Mucosa of descending colon (tissue), 3 donors: ENCODE results near the gene IL17B. TPM values are rescaled to one million over a fixed set of nuclear protein-coding genes. Genes with fewer than 3 reads are reported as not detected.
"Not testable (repeated sequence)": the region's sequence is repeated elsewhere in the genome, so short reads cannot be mapped to it uniquely, and the experiment has no call there.

Experiments
- ATAC-seq: fragments of 200-7000 bp; cut with Tn5 transposase; one replicate; pipeline ENCODE4 v1.9.1; 2020; ENCODE audit warnings: mild to moderate bottlenecking, moderate library complexity
- DNase-seq, 3 donors: peaks; one replicate each; pipeline ENCODE4 v3.0.0-alpha.2; 2020
- H3K36me3 ChIP-seq: fragments of 200-600 bp; one replicate; pipeline ENCODE4 v1.8.0; 2021; ENCODE audit warnings: low read depth, mild to moderate bottlenecking
- H3K4me1 ChIP-seq: fragments of 200-600 bp; one replicate; pipeline ENCODE4 v1.8.0; 2021; ENCODE audit warnings: low read depth, mild to moderate bottlenecking
- H3K4me3 ChIP-seq: fragments of 200-600 bp; one replicate; pipeline ENCODE4 v1.8.0; 2021; ENCODE audit warnings: mild to moderate bottlenecking
- H3K9me3 ChIP-seq: fragments of 200-600 bp; one replicate; pipeline ENCODE4 v1.8.0; 2021; ENCODE audit warnings: mild to moderate bottlenecking
- CTCF ChIP-seq: fragments of 200-600 bp; IDR thresholded peaks from one replicate; pipeline ENCODE4 v1.8.0; 2022; ENCODE audit warnings: antibody characterized with exemption, mild to moderate bottlenecking
- intact Hi-C, 2 donors: fragments of 100-400 bp; cut with DNase I in 1 of 2; cut with micrococcal nuclease in 1 of 2; formaldehyde crosslinking; loops; one replicate each; pipeline versions ENCODE4 v1.11.0 to v1.11.1; 2022; cut with DNase I, micrococcal nuclease
- total RNA-seq, 3 donors: library from RNA; stranded (reverse); fragmentation: NEBNext Ultra II Directional in 2 of 3; extraction: Animal tissue kit (Norgen Biotek cat#: 25700) in 2 of 3; gene quantifications; one replicate each; pipeline versions ENCODE4 v1.2.1 to v1.2.4, GENCODE V29; 2021 to 2023
- donor health status: DM: no; HTN: no; CAD: no; lungs with moderate emphysema.
- donor health status: DM: no; HTN: no; CAD: no.
- donor health status: DM: no; HTN: yes; CAD: no.

IL17B gene
- total RNA-seq, 3 donors from 2014 or later, result 0.92 TPM; not detected in 2

GRCh38 chr5:149399775-149400174 is 20.7 kb upstream of the IL17B start:
- Histone ChIP-seq H3K4me3 (no peak overlapping the region), H3K4me1 (no peaks in the 10 kb centered on the region), H3K9me3 (no peaks in the 10 kb centered on the region), H3K36me3 (no peaks in the 10 kb centered on the region)
- intact Hi-C loops, result no loop called here
- TF ChIP-seq CTCF, result no peak
- DNase-seq, result no peak
- no peak for ATAC-seq

GRCh38 chr5:149398747-149399266 is 19.7 kb upstream of the IL17B start:
- H3K9me3 ChIP-seq, H3K36me3 ChIP-seq, H3K4me1 ChIP-seq, intact Hi-C loops, H3K4me3 ChIP-seq, ATAC-seq, DNase-seq: not testable (repeated sequence)

GRCh38 chr5:149397530-149397929 is 18.4 kb upstream of the IL17B start:
- H3K9me3 ChIP-seq, result no peaks in the 10 kb centered on the region
- no peak for TF ChIP-seq CTCF
- intact Hi-C loops, result no loop called here
- ATAC-seq (peak; percentile 63), DNase-seq (no peak)
- no peaks in the 10 kb centered on the region for H3K4me1 ChIP-seq
- H3K4me3 ChIP-seq, result no peak overlapping the region
- H3K36me3 ChIP-seq, result no peaks in the 10 kb centered on the region

- ATAC-seq, H3K36me3 ChIP-seq, H3K4me3 ChIP-seq, H3K4me1 ChIP-seq, H3K9me3 ChIP-seq, DNase-seq, intact Hi-C loops: not testable (repeated sequence)
Measured at GRCh38 chr5:149394996-149395395, 15.9 kb upstream of the IL17B start.

GRCh38 chr5:149392718-149393117 is 13.6 kb upstream of the IL17B start:
- no peaks in the 10 kb centered on the region for H3K36me3 ChIP-seq
- no peak for DNase-seq

GRCh38 chr5:149391524-149391923 is 12.4 kb upstream of the IL17B start:
- Histone ChIP-seq H3K36me3 (no peaks in the 10 kb centered on the region), H3K9me3 (no peaks in the 10 kb centered on the region), H3K4me1 (no peaks in the 10 kb centered on the region), H3K4me3 (no peak overlapping the region)
- ATAC-seq (no peak), DNase-seq (no peak)
- TF ChIP-seq CTCF, result no peak
- intact Hi-C loops, result no loop called here

More at GRCh38 chr5:149392718-149393117, 13.6 kb upstream of the IL17B start:
- TF ChIP-seq CTCF, result no peak
- intact Hi-C loops, result no loop called here
- ATAC-seq, result no peak
- no peaks in the 10 kb centered on the region for H3K4me1 ChIP-seq
- H3K4me3 ChIP-seq, result no peak overlapping the region
- H3K9me3 ChIP-seq, result no peaks in the 10 kb centered on the region

- intact Hi-C loops, H3K36me3 ChIP-seq, H3K4me1 ChIP-seq, H3K4me3 ChIP-seq, ATAC-seq, H3K9me3 ChIP-seq, DNase-seq: not testable (repeated sequence)
Measured at GRCh38 chr5:149391076-149391475, 12.0 kb upstream of the IL17B start.
